Muscle of leg (tissue), 11 donors: ENCODE results near the gene BRMS1. TPM values are rescaled to one million over a fixed set of nuclear protein-coding genes. Genes with fewer than 3 reads are reported as not detected.

Experiments
- DNase-seq: peaks from one replicate; pipeline ENCODE4 v3.0.0; 2013
- H3K27ac ChIP-seq: one replicate; pipeline ENCODE4 v1.5.1; 2013; ENCODE audit warnings: mild to moderate bottlenecking, low read length, control low read depth
- H3K27me3 ChIP-seq: one replicate; pipeline ENCODE4 v1.6.1; 2013; ENCODE audit warnings: low read length; ENCODE audit not compliant: control insufficient read depth, insufficient read depth
- H3K36me3 ChIP-seq: one replicate; pipeline ENCODE4 v1.6.1; 2013; ENCODE audit warnings: low read length; ENCODE audit not compliant: control insufficient read depth, insufficient read depth
- H3K4me1 ChIP-seq: one replicate; pipeline ENCODE4 v1.6.1; 2013; ENCODE audit warnings: low read length; ENCODE audit not compliant: control insufficient read depth, insufficient read depth
- H3K4me3 ChIP-seq: one replicate; pipeline ENCODE4 v1.5.1; 2013; ENCODE audit warnings: low read length, control low read depth
- H3K9me3 ChIP-seq: replicated peaks from 2 replicates; pipeline ENCODE4 v1.6.1; 2013; ENCODE audit warnings: low read depth, low read length; ENCODE audit not compliant: control insufficient read depth
- WGBS: methylation state at CpG from one replicate; pipeline ENCODE4 v1.1.5; 2013; ENCODE audit warnings: missing lambda C conversion rate; ENCODE audit not compliant: insufficient coverage; 5-methylcytosine and 5-hydroxymethylcytosine counted together
- polyA plus RNA-seq, 8 donors: library from polyadenylated mRNA; unstranded; fragments of 120-200 nt; gene quantifications; one replicate each; pipeline versions ENCODE4 v1.2.1 to v1.2.3, GENCODE V29; 2013; ENCODE audit warnings: inconsistent platforms in 1 of 8, low replicate concordance in 1 of 8; ENCODE audit not compliant: insufficient read length in 8 of 8, insufficient read depth in 1 of 8
- total RNA-seq: library from RNA; stranded (reverse); fragments of 120-200 nt; gene quantifications from one replicate; pipeline ENCODE4 v1.2.4, GENCODE V29; 2013

Gene BRMS1
- total and polyA plus RNA-seq, 9 donors = 20.5 to 27.0 (median 24.2) TPM

DNA sequence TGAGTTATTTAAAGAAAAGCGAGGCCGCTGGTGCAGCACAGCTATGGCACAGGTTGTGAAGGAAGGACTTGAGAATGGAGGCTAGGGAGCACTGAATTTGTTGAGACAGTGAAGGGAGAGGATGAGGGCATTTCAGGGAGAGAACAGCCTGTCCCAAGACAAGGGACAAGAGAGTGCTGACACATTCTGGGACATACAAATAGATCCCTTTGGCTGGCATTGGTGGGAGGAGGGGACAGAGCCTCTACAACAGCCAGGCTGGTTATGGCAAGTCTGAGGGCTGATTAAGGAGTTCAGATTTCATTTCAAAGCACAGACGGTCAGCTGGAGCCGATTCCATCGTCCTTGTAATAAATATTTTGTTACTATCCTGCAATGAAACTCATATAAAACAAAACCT is 28.4 kb upstream of the BRMS1 start:
- Histone ChIP-seq H3K27me3 (peaks cover 32% of the 10 kb centered on the region), H3K27ac (no peak overlapping the region), H3K36me3 (peaks cover 7% of the 10 kb centered on the region), H3K4me1 (peaks cover 44% of the 10 kb centered on the region), H3K9me3 (no peaks in the 10 kb centered on the region), H3K4me3 (no peak overlapping the region)
- WGBS = 86% methylated on average over 2 of the region's 5 CpGs
- peak; percentile 43 for DNase-seq

DNA sequence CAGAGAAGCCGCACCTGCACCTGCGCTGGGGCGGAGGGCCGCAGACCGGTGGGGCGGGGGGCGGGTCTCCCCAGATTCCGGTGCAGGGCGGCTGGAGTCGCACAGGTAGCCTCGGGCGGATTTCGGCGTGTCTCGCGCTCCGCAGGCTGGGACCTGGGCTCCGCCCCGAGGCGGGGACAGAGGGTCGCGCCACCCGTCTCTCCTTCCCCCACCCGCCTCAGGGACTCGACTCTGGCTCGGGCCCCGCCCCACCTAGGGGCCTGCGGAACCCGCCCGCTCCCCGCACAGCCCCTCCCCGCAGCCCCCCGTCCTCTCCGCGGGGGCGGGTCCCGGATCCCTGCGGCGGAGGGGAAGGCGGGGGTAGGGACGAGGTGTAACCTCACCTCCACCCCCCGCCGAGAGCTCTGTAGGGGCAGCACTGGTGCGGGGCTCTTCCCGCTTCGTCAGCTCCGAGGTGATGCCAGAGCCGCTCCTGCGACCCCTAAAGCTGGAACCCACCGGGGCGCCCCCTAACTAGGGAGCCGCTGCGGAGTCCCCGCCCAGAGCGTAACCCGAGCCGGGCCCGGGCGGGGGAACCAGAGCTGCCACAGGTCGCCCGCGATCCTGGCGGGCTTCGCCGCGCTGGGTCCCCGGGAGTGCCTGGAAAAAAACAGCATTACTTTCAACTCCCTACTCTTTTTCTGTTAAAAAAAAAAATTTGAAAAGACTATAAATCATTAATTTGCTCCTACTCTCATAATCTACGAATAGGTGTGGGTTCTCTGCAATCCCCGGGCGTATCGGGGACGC is 26.9 kb upstream of the BRMS1 start, which contains the start of gene SLC29A2:
Gene SLC29A2, minus strand, starts transcription at position 134 of the 789 bp plus-strand sequence. CDS start 169 bp downstream, outside the sequence.
- Histone ChIP-seq H3K4me1 (peaks cover 47% of the 10 kb centered on the region), H3K4me3 (peak within 1 kb of the TSS; percentile 64), H3K27me3 (peaks cover 32% of the 10 kb centered on the region), H3K9me3 (no peaks in the 10 kb centered on the region), H3K36me3 (peaks cover 20% of the 10 kb centered on the region), H3K27ac (peak within 1 kb of the TSS; percentile 88)
- peak; percentile 58 for DNase-seq
- 0% methylated on average over 35 of the region's 72 CpGs for WGBS

DNA sequence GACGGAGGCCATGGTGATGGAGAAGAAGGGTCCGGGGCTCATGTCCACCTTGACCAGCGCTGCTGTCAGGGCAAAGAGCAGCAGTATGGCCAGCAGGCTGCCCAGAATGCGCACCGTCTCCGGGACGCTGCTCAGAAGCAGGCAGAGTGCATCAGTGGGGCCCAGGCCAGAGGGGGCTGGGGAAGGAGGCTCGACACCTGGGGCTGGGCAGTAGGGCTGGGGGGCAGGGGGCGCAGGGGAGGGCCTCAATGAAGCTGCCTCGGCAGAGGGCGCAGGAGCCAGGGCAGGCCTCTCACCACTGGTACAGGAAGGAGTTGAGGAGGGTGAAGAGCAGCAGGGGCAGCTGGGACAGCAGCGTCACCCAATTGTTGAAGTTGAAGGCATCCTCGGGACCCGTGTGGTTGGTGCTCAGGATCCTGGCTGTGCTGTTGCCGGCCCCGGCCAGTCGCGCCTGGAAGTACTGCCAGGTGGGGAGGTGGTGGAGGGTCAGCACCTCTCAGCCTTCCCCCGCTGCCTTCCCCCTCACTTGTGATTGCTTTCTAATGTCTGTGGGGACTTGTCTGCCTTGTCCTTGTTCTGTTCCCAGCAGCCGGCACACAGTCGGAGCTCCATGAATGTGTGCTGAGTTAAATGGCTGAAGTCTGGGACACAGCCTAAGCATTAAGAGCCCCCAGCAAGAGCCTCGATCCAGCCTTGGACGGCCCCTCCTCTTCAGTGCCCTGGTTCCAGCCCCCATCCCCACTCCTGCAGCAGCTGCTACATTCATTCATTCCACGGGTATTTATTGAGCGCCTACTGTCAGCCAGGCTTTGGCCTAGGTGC is 24.4 kb upstream of the BRMS1 start:
- peak overlapping the region; percentile 76 for H3K27ac ChIP-seq
- peaks cover 47% of the 10 kb centered on the region for H3K4me1 ChIP-seq
- whole genome bisulfite sequencing = 76% methylated on average over 17 of the region's 25 CpGs
- peaks cover 32% of the 10 kb centered on the region for H3K27me3 ChIP-seq
- DNase-seq = no peak
- peaks cover 28% of the 10 kb centered on the region for H3K36me3 ChIP-seq
- H3K9me3 ChIP-seq = no peaks in the 10 kb centered on the region
- peak overlapping the region; percentile 4 for H3K4me3 ChIP-seq

DNA sequence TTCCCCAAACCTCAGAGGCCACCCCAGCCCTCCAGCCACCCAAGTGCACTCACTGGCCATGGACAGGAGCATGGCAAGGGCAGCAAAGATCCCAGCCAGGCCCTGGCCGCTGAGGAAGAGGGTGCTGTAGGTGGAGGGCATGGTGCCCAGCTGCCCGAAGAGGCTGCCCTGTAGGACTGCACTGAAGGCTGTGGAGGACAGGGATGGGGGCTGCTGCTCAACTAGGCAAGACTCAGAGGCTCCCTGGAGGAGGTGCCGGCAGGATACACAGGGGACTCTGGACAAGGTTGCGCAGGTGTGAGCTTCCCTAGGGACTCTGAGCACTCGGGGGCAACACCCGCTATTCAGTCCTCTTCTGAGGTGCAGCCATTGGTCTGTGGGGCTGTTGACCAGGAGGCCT is 23.6 kb upstream of the BRMS1 start:
- no peak for DNase-seq
- 91% methylated on average over 3 of the region's 6 CpGs for WGBS
- Histone ChIP-seq H3K4me1 (peaks cover 45% of the 10 kb centered on the region), H3K4me3 (no peak overlapping the region), H3K27me3 (peaks cover 26% of the 10 kb centered on the region), H3K27ac (no peak overlapping the region), H3K9me3 (no peaks in the 10 kb centered on the region), H3K36me3 (peaks cover 29% of the 10 kb centered on the region)

DNA sequence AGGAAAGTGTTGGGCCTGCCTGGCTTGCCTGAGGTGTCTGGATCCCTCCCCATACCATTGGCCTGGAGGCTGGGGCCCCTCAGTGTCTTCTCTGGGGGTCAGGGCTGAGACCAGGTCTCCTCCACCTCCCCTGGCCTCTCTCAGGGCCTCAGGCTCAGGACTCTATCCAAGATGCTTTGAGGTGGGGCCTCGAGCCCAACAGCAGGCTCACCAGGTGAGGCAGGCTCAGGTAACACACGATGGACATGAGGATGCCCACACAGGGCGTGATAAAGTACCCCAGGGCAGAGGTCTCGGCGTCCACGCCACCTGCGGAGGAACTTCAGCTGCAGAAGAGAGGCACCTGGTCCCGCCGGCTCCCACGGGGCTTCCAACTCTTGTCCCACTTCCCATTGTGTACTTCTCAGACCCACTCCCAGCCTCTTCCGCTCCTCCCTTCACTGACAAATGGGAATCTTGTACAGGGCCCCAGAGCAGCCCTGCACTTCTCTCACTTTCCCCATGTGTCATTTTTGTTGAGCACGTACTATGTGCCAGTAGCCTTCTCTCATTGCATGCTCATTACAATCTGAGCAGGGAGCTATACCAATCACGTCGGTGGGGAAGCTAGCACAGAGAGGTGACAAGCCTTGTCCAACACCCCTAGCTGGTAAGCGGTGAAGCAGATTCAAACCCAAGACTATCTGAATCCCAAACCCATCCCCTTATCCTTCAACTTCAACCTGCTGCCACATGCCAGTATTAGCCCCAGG is 22.8 kb upstream of the BRMS1 start:
- Histone ChIP-seq H3K4me3 (no peak overlapping the region), H3K27ac (no peak overlapping the region), H3K27me3 (peaks cover 19% of the 10 kb centered on the region), H3K4me1 (peaks cover 40% of the 10 kb centered on the region), H3K9me3 (no peaks in the 10 kb centered on the region), H3K36me3 (peaks cover 36% of the 10 kb centered on the region)
- WGBS = 87% methylated on average over 15 of the region's 15 CpGs
- DNase-seq = no peak

DNA sequence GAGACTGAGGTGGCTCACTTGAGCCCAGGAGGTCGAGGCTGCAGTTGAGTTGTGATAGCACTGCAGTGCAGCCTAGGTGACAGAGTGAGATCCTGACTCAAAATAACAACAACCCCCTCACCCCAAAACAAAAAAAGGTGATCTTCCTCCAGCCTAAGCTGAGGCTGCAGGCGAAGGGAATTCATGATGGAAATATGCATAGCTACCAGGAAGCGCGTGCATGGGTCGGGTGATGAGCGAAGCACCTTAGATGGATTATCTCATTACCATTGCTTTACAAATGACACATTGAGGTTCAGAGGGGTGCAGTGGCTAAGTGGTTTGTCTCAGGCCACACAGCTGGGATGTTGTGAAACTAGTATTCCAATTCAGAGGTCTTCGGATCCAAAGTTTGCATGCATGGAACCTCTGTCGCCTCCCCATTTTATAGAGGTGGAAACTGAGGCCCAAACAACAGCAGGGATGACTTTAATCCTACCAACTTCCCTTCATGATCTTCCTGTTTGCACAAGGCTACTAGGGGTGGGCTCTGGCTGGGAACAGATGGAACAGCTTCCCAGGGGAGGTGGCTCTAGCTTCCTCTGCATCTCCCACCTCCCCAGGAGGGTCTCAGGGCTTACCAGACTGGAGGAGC is 22.1 kb upstream of the BRMS1 start:
- 97% methylated on average over 5 of the region's 8 CpGs for WGBS
- Histone ChIP-seq H3K9me3 (no peaks in the 10 kb centered on the region), H3K36me3 (peaks cover 41% of the 10 kb centered on the region), H3K4me3 (no peak overlapping the region), H3K4me1 (peaks cover 32% of the 10 kb centered on the region), H3K27ac (no peak overlapping the region), H3K27me3 (peaks cover 12% of the 10 kb centered on the region)
- DNase-seq = no peak

DNA sequence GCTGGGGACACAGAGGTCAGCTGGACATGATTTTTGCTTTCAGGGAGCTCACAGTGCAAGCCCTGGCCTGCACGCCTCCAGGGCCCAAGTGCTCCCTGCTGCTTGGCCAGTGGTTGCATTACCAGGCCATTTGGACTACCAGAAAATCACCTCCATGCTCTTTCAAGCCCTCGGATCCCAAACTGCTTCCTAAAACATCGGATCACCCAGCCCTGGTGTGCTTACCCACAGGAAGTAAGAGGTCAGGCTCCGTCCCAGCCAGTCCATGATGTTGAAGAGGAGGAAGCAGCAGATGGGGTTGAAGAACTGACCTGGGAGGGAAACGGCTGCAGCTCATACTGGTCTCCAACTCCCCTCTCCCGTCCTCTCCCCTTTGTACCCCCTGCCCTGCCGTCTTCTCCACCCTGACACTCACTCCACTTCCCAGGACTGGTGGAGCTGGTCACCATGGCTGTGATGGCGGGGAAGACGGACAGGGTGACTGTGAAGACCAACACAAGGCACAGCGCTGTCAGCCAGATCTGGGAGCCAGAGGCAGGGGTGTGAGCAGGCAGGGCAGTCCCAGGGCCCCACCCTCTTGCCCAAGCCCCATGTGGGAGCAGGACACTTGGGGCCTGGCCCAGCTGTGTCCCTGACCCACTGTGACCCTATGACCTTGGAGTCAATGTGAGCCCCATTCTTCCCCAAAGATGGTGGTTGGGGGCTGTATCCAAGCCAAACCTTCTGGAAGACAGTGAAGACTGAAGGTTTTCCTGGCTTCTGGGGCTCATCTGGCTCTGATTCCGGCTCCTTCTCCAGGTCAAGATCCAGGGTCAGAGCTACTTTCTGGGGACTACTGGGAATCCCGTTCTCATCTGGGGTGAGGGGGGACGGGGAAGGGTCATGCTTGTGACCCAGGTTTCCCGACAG is 21.1 kb upstream of the BRMS1 start:
- no peak for DNase-seq
- peaks cover 28% of the 10 kb centered on the region for H3K4me1 ChIP-seq
- no peak overlapping the region for H3K4me3 ChIP-seq
- no peak overlapping the region for H3K27ac ChIP-seq
- WGBS = 80% methylated on average over 10 of the region's 14 CpGs
- H3K9me3 ChIP-seq = no peaks in the 10 kb centered on the region
- H3K36me3 ChIP-seq = peaks cover 44% of the 10 kb centered on the region
- peaks cover 3% of the 10 kb centered on the region for H3K27me3 ChIP-seq

DNA sequence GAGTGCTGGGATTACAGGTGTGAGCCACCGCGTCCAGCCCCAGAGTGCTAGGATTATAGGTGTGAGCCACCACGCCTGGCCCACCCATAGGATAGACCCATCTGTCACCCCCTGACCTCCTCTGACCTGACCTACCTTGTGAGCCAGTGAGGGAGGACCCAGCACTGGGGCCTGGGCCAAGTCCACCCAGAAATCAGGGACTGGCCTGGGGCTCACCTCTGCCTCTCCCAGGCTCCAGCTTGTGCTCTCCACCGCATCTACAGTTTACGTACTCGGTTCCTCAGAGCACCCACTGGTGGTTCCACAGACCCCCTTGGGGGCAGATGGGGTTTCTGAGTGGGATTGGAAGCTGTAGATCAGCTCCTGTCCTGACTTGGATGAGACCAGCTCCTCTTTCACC is 20.3 kb upstream of the BRMS1 start:
- Histone ChIP-seq H3K27me3 (no peaks in the 10 kb centered on the region), H3K9me3 (no peaks in the 10 kb centered on the region), H3K4me3 (no peak overlapping the region), H3K36me3 (peaks cover 44% of the 10 kb centered on the region), H3K4me1 (peaks cover 22% of the 10 kb centered on the region), H3K27ac (no peak overlapping the region)
- DNase-seq = no peak
- 100% methylated on average over 1 of the region's 6 CpGs for WGBS
